MG63 (cell line): Measurements from ENCODE around the gene FAM227A. TPM values are rescaled to one million over a fixed set of nuclear protein-coding genes. Genes with fewer than 3 reads are reported as not detected.
"Not testable (repeated sequence)": the region's sequence is repeated elsewhere in the genome, so short reads cannot be mapped to it uniquely, and the experiment has no call there.

Experiments used
- DNase-seq: peaks from one replicate; pipeline ENCODE4 v3.0.0-alpha.2; 2020
- H3K27me3 ChIP-seq: fragments of 250-450 bp; sonication (Bioruptor Pico); 2 replicates; pipeline ENCODE4 v1.5.1; 2020; ENCODE audit warnings: mild to moderate bottlenecking, moderate library complexity
- H3K36me3 ChIP-seq: fragments of 250-450 bp; sonication (Bioruptor Pico); 2 replicates; pipeline ENCODE4 v1.5.1; 2020; ENCODE audit warnings: mild to moderate bottlenecking, moderate library complexity
- H3K4me3 ChIP-seq: fragments of 250-450 bp; sonication (Bioruptor Pico); 2 replicates; pipeline ENCODE4 v1.5.1; 2020; ENCODE audit warnings: mild to moderate bottlenecking, moderate library complexity
- H3K9me3 ChIP-seq: fragments of 250-450 bp; sonication (Bioruptor Pico); 2 replicates; pipeline ENCODE4 v1.5.1; 2020; ENCODE audit warnings: mild to moderate bottlenecking, moderate library complexity
- total RNA-seq: library from RNA; depleted of rRNA; stranded (reverse); fragments of >200 nt; shearing (Covaris generic); gene quantifications from 2 replicates; pipeline ENCODE4 v1.2.3, GENCODE V29; 2014; ENCODE audit warnings: low replicate concordance

Gene FAM227A
- total RNA-seq, 1 experiment from 2014 or later: 0.33 TPM

- Histone ChIP-seq H3K27me3 (no peaks in the 10 kb centered on the region), H3K36me3 (no peaks in the 10 kb centered on the region), H3K9me3 (no peaks in the 10 kb centered on the region), H3K4me3 (no peak overlapping the region)
- DNase-seq: no peak
Measured at GRCh38 chr22:38629108-38629507, 27.1 kb downstream of the FAM227A start.

- H3K27me3 ChIP-seq: no peaks in the 10 kb centered on the region
- H3K4me3 ChIP-seq: no peak overlapping the region
- H3K36me3 ChIP-seq: no peaks in the 10 kb centered on the region
- no peaks in the 10 kb centered on the region for H3K9me3 ChIP-seq
- no peak for DNase-seq
Measured at GRCh38 chr22:38628444-38628843, 27.7 kb downstream of the FAM227A start.

GRCh38 chr22:38623351-38623750, 32.8 kb downstream of the FAM227A start:
- no peak for DNase-seq

GRCh38 chr22:38618682-38619081, 37.5 kb downstream of the FAM227A start:
- DNase-seq: no peak
- H3K27me3 ChIP-seq: no peaks in the 10 kb centered on the region
- no peaks in the 10 kb centered on the region for H3K36me3 ChIP-seq
- H3K9me3 ChIP-seq: 0 out of 2 replicates have a peak, but pooled peaks cover 3% of the 10 kb centered on the region
- no peak overlapping the region for H3K4me3 ChIP-seq

More at GRCh38 chr22:38623351-38623750, 32.8 kb downstream of the FAM227A start:
- Histone ChIP-seq H3K36me3 (no peaks in the 10 kb centered on the region), H3K4me3 (no peak overlapping the region), H3K9me3 (0 out of 2 replicates have a peak, but pooled peaks cover 2% of the 10 kb centered on the region), H3K27me3 (no peaks in the 10 kb centered on the region)

GRCh38 chr22:38618258-38618657, 37.9 kb downstream of the FAM227A start:
- no peaks in the 10 kb centered on the region for H3K27me3 ChIP-seq
- no peaks in the 10 kb centered on the region for H3K36me3 ChIP-seq
- DNase-seq: no peak
- no peak overlapping the region for H3K4me3 ChIP-seq
- H3K9me3 ChIP-seq: 0 out of 2 replicates have a peak, but pooled peaks cover 3% of the 10 kb centered on the region

GRCh38 chr22:38615064-38615405, 41.2 kb downstream of the FAM227A start:
- H3K27me3 ChIP-seq, H3K36me3 ChIP-seq, DNase-seq, H3K4me3 ChIP-seq, H3K9me3 ChIP-seq: not testable (repeated sequence)

GRCh38 chr22:38614332-38615063, 41.7 kb downstream of the FAM227A start:
- Histone ChIP-seq H3K9me3 (0 out of 2 replicates have a peak, but pooled peaks cover 3% of the 10 kb centered on the region), H3K36me3 (no peaks in the 10 kb centered on the region), H3K4me3 (no peak overlapping the region), H3K27me3 (no peaks in the 10 kb centered on the region)
- no peak for DNase-seq

GRCh38 chr22:38613588-38613987, 42.6 kb downstream of the FAM227A start:
- no peak for DNase-seq
- H3K36me3 ChIP-seq: no peaks in the 10 kb centered on the region
- no peaks in the 10 kb centered on the region for H3K27me3 ChIP-seq
- H3K9me3 ChIP-seq: 0 out of 2 replicates have a peak, but pooled peaks cover 3% of the 10 kb centered on the region
- H3K4me3 ChIP-seq: no peak overlapping the region

- no peak for DNase-seq
- H3K36me3 ChIP-seq: no peaks in the 10 kb centered on the region
- H3K9me3 ChIP-seq: no peaks in the 10 kb centered on the region
- H3K4me3 ChIP-seq: no peak overlapping the region
- H3K27me3 ChIP-seq: no peaks in the 10 kb centered on the region
Measured at GRCh38 chr22:38612217-38613006, 43.8 kb downstream of the FAM227A start.

GRCh38 chr22:38611559-38611958, 44.6 kb downstream of the FAM227A start:
- DNase-seq: no peak
- Histone ChIP-seq H3K27me3 (no peaks in the 10 kb centered on the region), H3K4me3 (no peak overlapping the region), H3K36me3 (no peaks in the 10 kb centered on the region), H3K9me3 (no peaks in the 10 kb centered on the region)

GRCh38 chr22:38610234-38610633, 46.0 kb downstream of the FAM227A start:
- no peaks in the 10 kb centered on the region for H3K27me3 ChIP-seq
- no peaks in the 10 kb centered on the region for H3K9me3 ChIP-seq
- H3K4me3 ChIP-seq: no peak overlapping the region
- DNase-seq: no peak
- no peaks in the 10 kb centered on the region for H3K36me3 ChIP-seq

- H3K27me3 ChIP-seq: no peaks in the 10 kb centered on the region
Measured at GRCh38 chr22:38608992-38609750, 47.0 kb downstream of the FAM227A start.

GRCh38 chr22:38607680-38608079, 48.5 kb downstream of the FAM227A start:
- no peak overlapping the region for H3K4me3 ChIP-seq
- no peaks in the 10 kb centered on the region for H3K36me3 ChIP-seq
- no peaks in the 10 kb centered on the region for H3K9me3 ChIP-seq
- H3K27me3 ChIP-seq: no peaks in the 10 kb centered on the region
- DNase-seq: no peak

More at GRCh38 chr22:38608992-38609750, 47.0 kb downstream of the FAM227A start:
- Histone ChIP-seq H3K4me3 (no peak overlapping the region), H3K36me3 (no peaks in the 10 kb centered on the region), H3K9me3 (no peaks in the 10 kb centered on the region)
- DNase-seq: no peak

- Histone ChIP-seq H3K9me3 (no peaks in the 10 kb centered on the region), H3K4me3 (no peak overlapping the region), H3K36me3 (no peaks in the 10 kb centered on the region), H3K27me3 (no peaks in the 10 kb centered on the region)
- DNase-seq: no peak
Measured at GRCh38 chr22:38602166-38602565, 54.0 kb downstream of the FAM227A start.

- no peak for DNase-seq
- no peak overlapping the region for H3K4me3 ChIP-seq
- no peaks in the 10 kb centered on the region for H3K27me3 ChIP-seq
- H3K36me3 ChIP-seq: no peaks in the 10 kb centered on the region
- H3K9me3 ChIP-seq: no peaks in the 10 kb centered on the region
Measured at GRCh38 chr22:38601221-38601764, 54.9 kb downstream of the FAM227A start.

GRCh38 chr22:38599466-38599865, 56.7 kb downstream of the FAM227A start:
- H3K9me3 ChIP-seq: no peaks in the 10 kb centered on the region
- no peaks in the 10 kb centered on the region for H3K36me3 ChIP-seq
- no peaks in the 10 kb centered on the region for H3K27me3 ChIP-seq
- no peak for DNase-seq
- no peak overlapping the region for H3K4me3 ChIP-seq

GRCh38 chr22:38582923-38583322, 73.3 kb downstream of the FAM227A start:
- not testable (repeated sequence) for DNase-seq

More at GRCh38 chr22:38582923-38583322, 73.3 kb downstream of the FAM227A start:
- H3K4me3 ChIP-seq, H3K36me3 ChIP-seq, H3K27me3 ChIP-seq, H3K9me3 ChIP-seq: not testable (repeated sequence)
